ENCODE data around the gene RPRM. TPM values are rescaled to one million over a fixed set of nuclear protein-coding genes. Genes with fewer than 3 reads are reported as not detected.

RPRM gene
- total and polyA plus RNA-seq, 2 experiments from 2014 or later, result 5.9 to 7.5 TPM

- Histone ChIP-seq H3K79me2 (replicated peaks; ENCODE audit: insufficient read depth) (no peaks in the 10 kb centered on the region), H2AFZ (no peak overlapping the region), H3K9me2 (ENCODE audit: insufficient read depth) (no peaks in the 10 kb centered on the region), H3K36me3 (ENCODE audit: insufficient read depth) (no peaks in the 10 kb centered on the region), H3K4me1 (ENCODE audit: insufficient read depth) (no peaks in the 10 kb centered on the region), H3F3A (replicated peaks; ENCODE audit: low read depth) (no peaks in the 10 kb centered on the region), H4K20me1 (replicated peaks; ENCODE audit: insufficient read depth) (no peaks in the 10 kb centered on the region), H3K27ac (ENCODE audit: low read depth) (no peak overlapping the region), H3K4me3 (no peak overlapping the region), H3K4me2 (no peak overlapping the region), H3K27me3 (ENCODE audit: insufficient read depth) (no peaks in the 10 kb centered on the region)
- Mint-ChIP-seq H3K27ac (no peak overlapping the region), H3K36me3 (ENCODE audit: low read depth) (no peaks in the 10 kb centered on the region), H3K4me1 (peaks cover 4% of the 10 kb centered on the region), H3K9me3 (no peaks in the 10 kb centered on the region), H3K27me3 (ENCODE audit: insufficient read depth, low read depth, poor library complexity) (peaks cover 4% of the 10 kb centered on the region), H3K4me3 (no peak overlapping the region)
- no peak for ATAC-seq
- DNase-seq (ENCODE audit: low spot score), result no peak
- TF ChIP-seq JUNB (IDR thresholded peaks at IDR 0.05; ENCODE audit: unreplicated experiment) (no peak), EZH2 (IDR thresholded peaks at IDR 0.05; ENCODE audit: low read depth, unreplicated experiment) (no peak), STAT1 (IDR thresholded peaks at IDR 0.05; ENCODE audit: unreplicated experiment) (no peak), CREB1 (CRISPR knock-in tag; IDR thresholded peaks at IDR 0.05; ENCODE audit: low read depth) (no peak), ZNF114 (CRISPR knock-in tag; IDR thresholded peaks at IDR 0.05) (no peak), POLR2AphosphoS5 (IDR thresholded peaks at IDR 0.05; ENCODE audit: low read depth) (no peak), REST (IDR thresholded peaks at IDR 0.05; ENCODE audit: unreplicated experiment) (no peak), ZNF462 (CRISPR knock-in tag; IDR thresholded peaks at IDR 0.05) (no peak), EZH2phosphoT487 (IDR thresholded peaks at IDR 0.05; ENCODE audit: unreplicated experiment) (no peak), NANOG (IDR thresholded peaks at IDR 0.05; ENCODE audit: borderline replicate concordance) (no peak), ZNF331 (CRISPR knock-in tag; IDR thresholded peaks at IDR 0.05; ENCODE audit: low read depth) (no peak), CTCF (conservative IDR thresholded peaks at IDR 0.05; ENCODE audit: low read depth in 2 of 2) (no peak), ETS1 (IDR thresholded peaks at IDR 0.05) (no peak)
These were observed 27.0 kb downstream of the RPRM start for GRCh38 chr2:153451611-153452010.
